ENCODE data around the gene ALKAL2. TPM values are rescaled to one million over a fixed set of nuclear protein-coding genes. Genes with fewer than 3 reads are reported as not detected.

Gene ALKAL2
- total and polyA plus RNA-seq, 7 donors: 0.33 to 8.4 (median 2.7) TPM

DNA sequence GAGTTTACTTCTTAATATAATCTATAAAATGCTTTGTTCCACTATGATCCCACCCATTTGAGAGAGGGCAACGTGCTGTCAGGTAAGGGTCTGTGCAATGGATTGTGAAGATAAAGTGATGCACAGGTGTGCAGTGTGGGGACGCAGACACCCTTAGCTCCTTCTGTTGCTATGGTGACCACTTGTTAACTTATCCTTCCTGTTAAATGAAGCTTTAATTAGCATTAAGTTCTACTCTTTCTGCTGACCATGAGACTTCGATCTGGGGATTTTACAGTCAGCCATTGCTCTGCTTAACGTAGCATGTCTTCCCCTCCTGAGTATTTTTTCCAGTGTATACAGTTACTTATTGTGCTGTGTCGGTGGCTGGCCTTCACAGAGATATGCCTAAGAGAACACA, 23.1 kb upstream of the ALKAL2 start:
- 77 to 80% methylated on average over 5 of the region's 5 CpGs for WGBS, 2 donors
- Histone ChIP-seq H3K27me3 (peaks cover 0 to 8% (median 0%) of the 10 kb centered on the region in 3 donors), H3K27ac (no peak overlapping the region), H3K4me1 (no peaks in the 10 kb centered on the region), H3K9me3 (no peaks in the 10 kb centered on the region), H3K36me3 (no peaks in the 10 kb centered on the region), H3K4me3 (no peak overlapping the region)
- no peak for DNase-seq
- intact Hi-C loops (cut with DNase I): no loop called here
- no peak for TF ChIP-seq POLR2A (IDR thresholded peaks at IDR 0.05)
- no peak for TF ChIP-seq EP300 (IDR thresholded peaks at IDR 0.05)
- TF ChIP-seq, protein P1, sequence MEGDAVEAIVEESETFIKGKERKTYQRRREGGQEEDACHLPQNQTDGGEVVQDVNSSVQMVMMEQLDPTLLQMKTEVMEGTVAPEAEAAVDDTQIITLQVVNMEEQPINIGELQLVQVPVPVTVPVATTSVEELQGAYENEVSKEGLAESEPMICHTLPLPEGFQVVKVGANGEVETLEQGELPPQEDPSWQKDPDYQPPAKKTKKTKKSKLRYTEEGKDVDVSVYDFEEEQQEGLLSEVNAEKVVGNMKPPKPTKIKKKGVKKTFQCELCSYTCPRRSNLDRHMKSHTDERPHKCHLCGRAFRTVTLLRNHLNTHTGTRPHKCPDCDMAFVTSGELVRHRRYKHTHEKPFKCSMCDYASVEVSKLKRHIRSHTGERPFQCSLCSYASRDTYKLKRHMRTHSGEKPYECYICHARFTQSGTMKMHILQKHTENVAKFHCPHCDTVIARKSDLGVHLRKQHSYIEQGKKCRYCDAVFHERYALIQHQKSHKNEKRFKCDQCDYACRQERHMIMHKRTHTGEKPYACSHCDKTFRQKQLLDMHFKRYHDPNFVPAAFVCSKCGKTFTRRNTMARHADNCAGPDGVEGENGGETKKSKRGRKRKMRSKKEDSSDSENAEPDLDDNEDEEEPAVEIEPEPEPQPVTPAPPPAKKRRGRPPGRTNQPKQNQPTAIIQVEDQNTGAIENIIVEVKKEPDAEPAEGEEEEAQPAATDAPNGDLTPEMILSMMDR (IDR thresholded peaks at IDR 0.05): no peak
- TF ChIP-seq POLR2AphosphoS5 (IDR thresholded peaks at IDR 0.05): no peak

DNA sequence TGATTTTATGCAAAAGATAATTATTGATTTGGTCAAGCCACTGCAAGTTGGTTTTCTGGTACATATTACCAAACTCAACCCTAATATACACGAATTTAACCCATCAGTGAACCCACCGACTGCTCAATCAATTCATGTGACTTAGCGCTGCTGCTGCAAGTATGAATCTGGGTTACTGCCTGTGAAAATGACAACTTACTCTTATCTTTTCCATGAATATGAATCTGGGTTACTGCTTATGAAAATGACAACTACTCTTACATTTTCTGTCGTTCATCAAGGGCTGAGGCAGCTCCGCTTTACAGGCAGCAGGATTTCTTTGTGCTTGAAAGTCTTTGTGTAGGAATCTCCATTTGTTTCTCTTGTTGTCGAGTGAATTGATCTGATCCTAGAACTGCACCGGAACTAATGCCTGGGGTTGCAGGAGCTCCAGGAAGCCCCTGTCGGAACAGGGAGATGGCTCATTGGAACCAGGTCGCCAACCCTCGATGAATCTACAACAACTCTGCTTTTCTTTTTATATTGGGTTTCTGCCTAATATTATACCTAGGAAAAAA, 22.1 kb upstream of the ALKAL2 start:
- no peaks in the 10 kb centered on the region for H3K36me3 ChIP-seq
- intact Hi-C loops (cut with DNase I): no loop called here
- DNase-seq: no peak
- TF ChIP-seq EP300 (IDR thresholded peaks at IDR 0.05) (no peak), POLR2A (IDR thresholded peaks at IDR 0.05) (no peak), POLR2AphosphoS5 (IDR thresholded peaks at IDR 0.05) (no peak)
- TF ChIP-seq, protein P1 (IDR thresholded peaks at IDR 0.05): no peak
- H3K4me1 ChIP-seq: no peaks in the 10 kb centered on the region
- H3K27ac ChIP-seq: no peak overlapping the region
- peaks cover 0 to 8% (median 0%) of the 10 kb centered on the region in 3 donors for H3K27me3 ChIP-seq
- WGBS, 2 donors: 82 to 86% methylated on average over 10 of the region's 10 CpGs
- no peak overlapping the region for H3K4me3 ChIP-seq
- no peaks in the 10 kb centered on the region for H3K9me3 ChIP-seq

DNA sequence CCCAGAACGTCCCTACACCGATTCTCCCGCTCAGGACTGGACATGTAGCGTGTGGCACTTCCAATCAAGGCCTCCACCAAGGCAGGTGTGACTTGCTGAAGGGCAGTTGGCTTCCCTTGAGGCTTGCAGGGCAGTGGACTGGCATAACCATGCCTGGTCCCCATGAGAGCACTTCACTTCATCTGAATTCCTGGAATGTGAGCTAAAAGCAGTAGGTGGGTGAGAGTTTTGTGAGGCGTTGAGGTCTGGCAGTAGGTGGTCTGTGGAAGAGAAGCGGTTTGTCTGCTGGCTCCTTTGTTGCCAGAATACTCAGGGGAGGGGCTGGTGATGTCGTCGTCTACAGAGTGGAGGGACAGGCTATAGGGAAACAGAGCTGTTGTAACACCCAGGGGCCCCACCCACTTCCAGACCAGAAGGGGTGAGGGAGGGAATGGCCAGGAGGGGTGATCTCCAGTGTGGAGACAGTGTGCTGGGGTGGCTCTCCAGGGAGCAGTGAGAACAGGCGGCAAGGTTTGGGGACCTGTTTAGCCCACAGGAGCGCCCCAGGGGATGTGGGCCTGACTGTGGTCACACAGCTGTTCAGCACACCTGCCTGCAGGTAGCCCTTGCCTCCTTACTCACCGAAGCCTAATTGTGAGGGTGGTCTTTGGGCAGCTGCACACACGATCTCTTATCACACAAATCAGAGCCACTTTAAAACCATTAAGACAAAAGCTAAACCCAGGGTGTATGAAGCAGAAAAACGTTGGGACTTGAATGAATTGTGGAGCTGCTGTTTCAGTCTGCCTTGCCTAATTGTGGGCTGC, 21.5 kb upstream of the ALKAL2 start:
- no peak for DNase-seq
- 61 to 67% methylated on average over 13 of the region's 13 CpGs for WGBS, 2 donors
- no peaks in the 10 kb centered on the region for H3K36me3 ChIP-seq
- TF ChIP-seq, protein P1 (IDR thresholded peaks at IDR 0.05): no peak
- no peak for TF ChIP-seq EP300 (IDR thresholded peaks at IDR 0.05)
- peaks cover 0 to 8% (median 0%) of the 10 kb centered on the region in 3 donors for H3K27me3 ChIP-seq
- no peaks in the 10 kb centered on the region for H3K4me1 ChIP-seq
- no peaks in the 10 kb centered on the region for H3K9me3 ChIP-seq
- no peak overlapping the region for H3K27ac ChIP-seq
- H3K4me3 ChIP-seq: no peak overlapping the region
- intact Hi-C loops (cut with DNase I): no loop called here

DNA sequence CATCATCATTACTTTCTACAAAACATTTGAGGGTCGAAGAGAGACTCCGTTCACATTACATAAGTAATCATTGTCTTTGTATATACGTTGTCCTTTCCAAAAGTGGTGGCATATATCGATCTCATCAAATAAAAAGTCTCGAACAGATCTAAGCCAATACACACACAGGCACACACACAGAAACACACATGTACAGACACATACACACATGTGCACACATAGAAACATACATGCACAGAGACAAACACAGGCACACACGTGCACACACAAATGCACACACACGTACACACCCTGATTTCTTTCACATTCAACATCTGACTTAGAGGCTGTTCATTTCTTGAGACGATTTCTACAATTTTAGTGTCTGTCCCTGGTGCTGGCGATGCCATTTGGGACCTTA, 17.5 kb upstream of the ALKAL2 start:
- TF ChIP-seq, protein P1 (IDR thresholded peaks at IDR 0.05): no peak
- TF ChIP-seq EP300 (IDR thresholded peaks at IDR 0.05) (no peak), POLR2A (IDR thresholded peaks at IDR 0.05) (no peak), POLR2AphosphoS5 (IDR thresholded peaks at IDR 0.05) (no peak)
- 92% methylated on average over 9 of the region's 9 CpGs for WGBS, 2 donors

More for the DNA sequence above, 17.5 kb upstream of the ALKAL2 start:
- DNase-seq: no peak
- Histone ChIP-seq H3K27ac (no peak overlapping the region), H3K4me3 (no peak overlapping the region), H3K9me3 (peaks cover 0 to 6% (median 1%) of the 10 kb centered on the region in 4 donors), H3K27me3 (no peaks in the 10 kb centered on the region), H3K36me3 (no peaks in the 10 kb centered on the region), H3K4me1 (no peaks in the 10 kb centered on the region)
- intact Hi-C loops (cut with DNase I): no loop called here

All from sigmoid colon (tissue), 7 donors.